ENCODE results near the gene SPIRE1.

DNA sequence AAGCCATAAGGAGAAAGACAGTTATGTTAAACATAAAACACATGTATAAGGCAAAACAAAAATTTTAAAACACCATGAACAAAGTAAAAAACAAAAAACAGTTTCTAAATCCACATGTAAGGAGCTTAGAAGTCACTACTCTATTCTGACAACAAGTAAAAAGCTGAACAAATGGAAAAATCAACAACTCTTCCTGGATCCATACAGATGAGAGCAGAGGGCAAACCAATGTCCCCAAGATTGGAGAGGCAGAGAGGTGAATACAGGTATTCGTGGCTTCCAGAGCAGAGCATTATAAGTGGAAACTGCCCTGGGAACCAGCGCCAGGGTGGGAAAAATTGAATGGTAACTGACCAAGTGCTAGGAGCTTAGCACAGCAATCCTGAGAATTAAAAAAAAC lies 93.5 kb downstream of the SPIRE1 start:
- TF ChIP-seq, protein P1, sequence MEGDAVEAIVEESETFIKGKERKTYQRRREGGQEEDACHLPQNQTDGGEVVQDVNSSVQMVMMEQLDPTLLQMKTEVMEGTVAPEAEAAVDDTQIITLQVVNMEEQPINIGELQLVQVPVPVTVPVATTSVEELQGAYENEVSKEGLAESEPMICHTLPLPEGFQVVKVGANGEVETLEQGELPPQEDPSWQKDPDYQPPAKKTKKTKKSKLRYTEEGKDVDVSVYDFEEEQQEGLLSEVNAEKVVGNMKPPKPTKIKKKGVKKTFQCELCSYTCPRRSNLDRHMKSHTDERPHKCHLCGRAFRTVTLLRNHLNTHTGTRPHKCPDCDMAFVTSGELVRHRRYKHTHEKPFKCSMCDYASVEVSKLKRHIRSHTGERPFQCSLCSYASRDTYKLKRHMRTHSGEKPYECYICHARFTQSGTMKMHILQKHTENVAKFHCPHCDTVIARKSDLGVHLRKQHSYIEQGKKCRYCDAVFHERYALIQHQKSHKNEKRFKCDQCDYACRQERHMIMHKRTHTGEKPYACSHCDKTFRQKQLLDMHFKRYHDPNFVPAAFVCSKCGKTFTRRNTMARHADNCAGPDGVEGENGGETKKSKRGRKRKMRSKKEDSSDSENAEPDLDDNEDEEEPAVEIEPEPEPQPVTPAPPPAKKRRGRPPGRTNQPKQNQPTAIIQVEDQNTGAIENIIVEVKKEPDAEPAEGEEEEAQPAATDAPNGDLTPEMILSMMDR (IDR thresholded peaks at IDR 0.05; ENCODE audit: borderline replicate concordance, extremely low read depth, low read length, poor library complexity, severe bottlenecking): no peak
- TF ChIP-seq EZH2 (IDR thresholded peaks at IDR 0.05; ENCODE audit: borderline replicate concordance, low read depth, low read length, severe bottlenecking): no peak
